GM12878 (cell line): ENCODE data around the gene CCDC12. TPM values are rescaled to one million over a fixed set of nuclear protein-coding genes. Genes with fewer than 3 reads are reported as not detected.

Source experiments
- ATF2 ChIP-seq: IDR thresholded peaks from 2 replicates; pipeline ENCODE4 v1.6.1; 2012; ENCODE audit warnings: low read length, inconsistent platforms
- CBX5 ChIP-seq: sonication (generic); IDR thresholded peaks from 2 replicates; pipeline ENCODE4 v1.6.1; 2016; ENCODE audit warnings: low read depth, moderate library complexity, mild to moderate bottlenecking, inconsistent platforms
- FOXM1 ChIP-seq: IDR thresholded peaks from 2 replicates; pipeline ENCODE4 v1.6.1; 2012; ENCODE audit warnings: low read depth, mild to moderate bottlenecking, inconsistent platforms, low read length, moderate library complexity
- IKZF2 ChIP-seq, 2 experiments: fragments of 450-650 bp; IDR thresholded peaks; 2 replicates each; pipeline ENCODE4 v1.6.1; 2017; ENCODE audit warnings: mild to moderate bottlenecking in 2 of 2, moderate library complexity in 2 of 2
- LARP7 ChIP-seq: fragments of 450-650 bp; IDR thresholded peaks from 2 replicates; pipeline ENCODE4 v1.6.1; 2017; ENCODE audit warnings: mild to moderate bottlenecking
- MEF2A ChIP-seq: IDR thresholded peaks from 2 replicates; pipeline ENCODE4 v1.6.1; 2011; ENCODE audit warnings: low read depth, mild to moderate bottlenecking, low read length, moderate library complexity; ENCODE audit not compliant: insufficient read depth
- MLLT1 ChIP-seq: fragments of 450-650 bp; IDR thresholded peaks from 2 replicates; pipeline ENCODE4 v1.6.1; 2016; ENCODE audit warnings: mild to moderate bottlenecking
- MTA2 ChIP-seq: fragments of 450-650 bp; IDR thresholded peaks from 2 replicates; pipeline ENCODE4 v1.6.1; 2016; ENCODE audit warnings: low read depth, mild to moderate bottlenecking, moderate library complexity
- MTA3 ChIP-seq: IDR thresholded peaks from 2 replicates; pipeline ENCODE4 v1.6.1; 2012; ENCODE audit warnings: low read length, inconsistent platforms, borderline replicate concordance
- NFIC ChIP-seq: IDR thresholded peaks from 2 replicates; pipeline ENCODE4 v1.6.1; 2012; ENCODE audit warnings: low read depth, mild to moderate bottlenecking, inconsistent platforms, low read length, moderate library complexity
- PML ChIP-seq: IDR thresholded peaks from 2 replicates; pipeline ENCODE4 v1.6.1; 2012; ENCODE audit warnings: low read length, inconsistent platforms
- RUNX3 ChIP-seq: IDR thresholded peaks from 2 replicates; pipeline ENCODE4 v1.6.1; 2012; ENCODE audit warnings: low read length, inconsistent platforms
- STAT1 ChIP-seq: fragments of 450-650 bp; conservative IDR thresholded peaks from 2 replicates; pipeline ENCODE4 v1.6.1; 2014; ENCODE audit warnings: antibody characterized with exemption, mild to moderate bottlenecking
- YY1 ChIP-seq: IDR thresholded peaks from 2 replicates; pipeline ENCODE4 v1.6.1; 2011; ENCODE audit warnings: low read depth, mild to moderate bottlenecking, low read length
- ZBED1 ChIP-seq: IDR thresholded peaks from 2 replicates; pipeline ENCODE4 v1.6.1; 2016; ENCODE audit warnings: borderline replicate concordance
- ZBTB40 ChIP-seq: fragments of 450-650 bp; IDR thresholded peaks from 2 replicates; pipeline ENCODE4 v1.6.1; 2016; ENCODE audit warnings: mild to moderate bottlenecking, moderate library complexity, borderline replicate concordance
- ZNF687 ChIP-seq: fragments of 450-650 bp; IDR thresholded peaks from 2 replicates; pipeline ENCODE4 v1.6.1; 2017; ENCODE audit warnings: mild to moderate bottlenecking, moderate library complexity
- ZZZ3 ChIP-seq: IDR thresholded peaks from 2 replicates; pipeline ENCODE4 v1.6.1; 2011; ENCODE audit warnings: low read depth; ENCODE audit not compliant: control insufficient read depth, insufficient read length
- polyA plus RNA-seq, 11 experiments: library from polyadenylated mRNA; depleted of rRNA in 4 of 11; unstranded in 6 of 11; stranded (reverse) in 5 of 11; fragments of >200 nt; fragmentation: Nextera tagmentation in 4 of 11; fragmentation: Illumina TruSeq in 1 of 11; extraction: Ambion mirVana in 4 of 11; extraction: Trizol in 1 of 11; gene quantifications; 1 replicate in 1 of 11; 2 replicates in 10 of 11; pipeline versions ENCODE4 v1.2.1 to v1.2.3, GENCODE V29; 2011 to 2016; ENCODE audit warnings: inconsistent platforms in 2 of 11, missing spikeins in 2 of 11, low read depth in 1 of 11
- total RNA-seq, 4 experiments: library from RNA; depleted of rRNA in 3 of 4; stranded (reverse); fragments of >200 nt in 3 of 4; fragmentation: Illumina TruSeq in 1 of 4; extraction: Trizol in 1 of 4; gene quantifications; 2 replicates each; pipeline versions ENCODE4 v1.2.1 to v1.2.3, GENCODE V29; 2013 to 2021

CCDC12 gene
- total and polyA plus RNA-seq, 10 of the 15 experiments (the other 5 are each of a cell fraction or from before 2014, with no cell fraction given), result 9.2 to 91.4 (median 61.3) TPM

DNA sequence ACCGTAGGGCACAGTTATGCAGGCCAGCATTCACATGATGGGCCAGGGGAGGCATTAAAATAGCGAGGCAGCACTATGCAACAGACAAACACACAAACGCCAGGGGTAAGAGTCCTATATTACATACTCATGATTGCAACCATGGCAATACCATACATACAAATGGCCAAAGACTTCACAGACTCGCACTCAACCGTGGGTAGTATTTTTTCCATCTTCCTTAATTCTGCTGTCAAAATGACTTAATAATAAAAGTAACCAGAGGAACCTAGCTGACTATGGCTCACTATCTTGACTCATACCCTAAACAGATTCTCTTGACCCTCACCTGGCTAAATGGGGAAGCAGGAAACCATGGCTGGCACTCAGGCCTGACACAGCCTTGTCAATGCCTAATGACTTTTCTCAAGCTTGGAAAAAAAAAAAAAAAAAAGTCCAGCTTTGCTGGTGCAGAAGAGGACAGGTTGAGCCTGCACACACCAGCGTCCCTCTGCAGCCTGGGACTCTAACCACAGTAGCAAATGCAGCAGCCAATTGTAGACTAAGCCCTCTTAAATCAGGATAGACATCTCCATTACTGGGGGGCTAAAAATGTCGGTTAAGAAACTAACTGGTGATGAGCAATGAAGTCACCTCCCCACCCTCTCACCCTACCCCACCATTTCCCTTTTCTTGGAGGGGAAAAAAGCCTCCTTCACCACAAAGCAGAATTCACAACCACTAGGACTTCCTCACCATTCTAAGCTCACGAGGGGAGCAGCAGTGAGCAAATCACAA is 23.1 kb downstream of the CCDC12 start (continued):
- TF ChIP-seq ZNF687, result no peak
- TF ChIP-seq MLLT1, result peak; percentile 44; the same call in 1 of the 2 replicates
- TF ChIP-seq YY1, result 0 out of 2 replicates have a peak, but pooled peaks have one; percentile 30
- 0 out of 2 replicates have a peak, but pooled peaks have one; percentile 29 for TF ChIP-seq MTA3
- no peak for TF ChIP-seq ZBTB40
- peak; percentile 68; the same call in 1 of the 2 replicates for TF ChIP-seq ZBED1
- no peak for TF ChIP-seq ZZZ3
- peak; percentile 92 for TF ChIP-seq RUNX3
- peak; percentile 70 for TF ChIP-seq FOXM1
- no peak for TF ChIP-seq STAT1
- peak; percentile 50 to 60 for TF ChIP-seq IKZF2 (IDR thresholded peaks at IDR 0.05)
- TF ChIP-seq PML, result peak; percentile 61; the same call in 1 of the 2 replicates
- peak; percentile 38; the same call in 1 of the 2 replicates for TF ChIP-seq ATF2
- TF ChIP-seq LARP7, result no peak
- peak; percentile 52; the same call in 1 of the 2 replicates for TF ChIP-seq MTA2
- no peak for TF ChIP-seq MEF2A
- peak; percentile 80 for TF ChIP-seq NFIC
- 0 out of 2 replicates have a peak, but pooled peaks have one; percentile 37 for TF ChIP-seq CBX5
